Lower leg skin (tissue), 4 donors: ENCODE data around the gene PRIMPOL. TPM values are rescaled to one million over a fixed set of nuclear protein-coding genes. Genes with fewer than 3 reads are reported as not detected.
"Not testable (repeated sequence)": the region's sequence is repeated elsewhere in the genome, so short reads cannot be mapped to it uniquely, and the experiment has no call there.

Experiments used
- DNase-seq, 2 donors: peaks; one replicate each; pipeline ENCODE4 v3.0.0-alpha.2; 2019; ENCODE audit warnings: low spot score in 2 of 2
- H3K4me3 ChIP-seq: fragments of 200-600 bp; sonication (generic); 2 replicates; pipeline ENCODE4 v1.5.1; 2017; ENCODE audit warnings: mild to moderate bottlenecking, low read depth; ENCODE audit not compliant: poor library complexity, severe bottlenecking
- CTCF ChIP-seq, 3 donors: fragments of 450-650 bp; IDR thresholded peaks; one replicate each; pipeline ENCODE4 v1.5.1; 2016; ENCODE audit warnings: antibody characterized with exemption in 3 of 3, mild to moderate bottlenecking in 3 of 3, moderate library complexity in 2 of 3
- POLR2A ChIP-seq, 2 donors: fragments of 450-650 bp; IDR thresholded peaks; one replicate each; pipeline ENCODE4 v1.6.1; 2016 to 2017; ENCODE audit warnings: antibody characterized with exemption in 2 of 2, mild to moderate bottlenecking in 1 of 2, moderate library complexity in 1 of 2
- WGBS, 2 donors: methylation state at CpG; one replicate each; pipeline ENCODE4 v1.1.5; 2018; 5-methylcytosine and 5-hydroxymethylcytosine counted together
- intact Hi-C: fragments of 100-400 bp; cut with DNase I; formaldehyde crosslinking; loops from one replicate; pipeline ENCODE4 v1.15.0; 2023; ENCODE audit warnings: low total_unique reads
- total RNA-seq, 4 donors: library from RNA; depleted of rRNA; stranded (reverse); fragments of >200 nt; gene quantifications; one replicate each; pipeline ENCODE4 v1.1.0, GENCODE V29; 2016

The PRIMPOL gene
- total RNA-seq, 4 donors from 2014 or later, result 12.1 to 23.2 (median 13.4) TPM

DNA sequence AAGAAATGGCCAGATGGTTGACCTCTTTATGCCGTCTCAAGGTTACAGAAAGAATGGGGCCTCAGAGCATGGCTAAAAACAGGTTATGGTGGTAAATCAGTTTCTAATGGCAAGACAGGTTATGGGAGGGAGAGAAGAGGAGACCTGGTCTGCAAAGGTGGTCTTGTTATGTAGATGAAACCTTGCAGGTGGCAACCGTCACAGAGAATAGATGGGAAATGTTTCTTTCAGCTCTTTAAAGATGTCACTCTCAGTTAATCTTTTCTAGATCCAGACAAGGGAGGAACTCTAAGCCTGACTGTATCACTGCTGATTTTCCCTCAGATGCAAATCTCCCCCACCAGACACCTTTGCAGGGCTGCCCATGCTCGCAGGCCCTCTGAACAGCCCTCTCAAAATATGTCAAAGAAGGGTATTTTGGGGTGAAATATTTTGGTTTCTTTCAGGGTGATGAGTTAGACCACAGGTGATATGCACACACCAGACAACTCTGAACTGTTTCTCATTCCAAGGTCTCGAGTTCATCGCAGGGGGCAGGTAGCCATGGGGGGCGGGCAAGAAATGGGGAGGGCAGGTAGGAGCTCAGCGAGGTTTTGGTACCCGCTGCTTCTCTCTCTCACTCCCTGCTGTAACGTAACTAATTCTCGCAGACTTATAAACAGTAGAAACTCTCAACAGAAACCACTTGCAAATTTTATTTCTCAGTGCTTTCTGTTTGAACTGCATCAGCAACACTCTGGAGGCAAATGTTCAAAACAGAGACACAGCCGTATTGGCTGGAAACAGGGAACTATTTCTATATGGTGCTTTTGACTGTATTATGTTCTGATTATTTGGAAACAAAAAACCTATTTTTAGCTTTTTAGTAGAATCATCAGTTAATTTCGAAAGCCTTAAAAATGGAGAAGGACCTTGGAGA lies 32.6 kb upstream of the PRIMPOL start:
- WGBS, 2 donors, result 82 to 83% methylated on average over 12 of the region's 12 CpGs

GRCh38 chr4:184617600-184618196 lies 31.8 kb upstream of the PRIMPOL start:
- TF ChIP-seq CTCF (IDR thresholded peaks at IDR 0.05), result no peak
- no peak for TF ChIP-seq POLR2A (IDR thresholded peaks at IDR 0.05)
- WGBS, 2 donors, result 53 to 63% methylated on average over 9 of the region's 9 CpGs
- H3K4me3 ChIP-seq, result no peak overlapping the region
- intact Hi-C loops, result no loop called here
- DNase-seq, result no peak

More for the DNA sequence above, 32.6 kb upstream of the PRIMPOL start:
- DNase-seq, result no peak
- H3K4me3 ChIP-seq, result no peak overlapping the region
- no peak for TF ChIP-seq CTCF (IDR thresholded peaks at IDR 0.05)
- no peak for TF ChIP-seq POLR2A (IDR thresholded peaks at IDR 0.05)
- intact Hi-C loops, result no loop called here

DNA sequence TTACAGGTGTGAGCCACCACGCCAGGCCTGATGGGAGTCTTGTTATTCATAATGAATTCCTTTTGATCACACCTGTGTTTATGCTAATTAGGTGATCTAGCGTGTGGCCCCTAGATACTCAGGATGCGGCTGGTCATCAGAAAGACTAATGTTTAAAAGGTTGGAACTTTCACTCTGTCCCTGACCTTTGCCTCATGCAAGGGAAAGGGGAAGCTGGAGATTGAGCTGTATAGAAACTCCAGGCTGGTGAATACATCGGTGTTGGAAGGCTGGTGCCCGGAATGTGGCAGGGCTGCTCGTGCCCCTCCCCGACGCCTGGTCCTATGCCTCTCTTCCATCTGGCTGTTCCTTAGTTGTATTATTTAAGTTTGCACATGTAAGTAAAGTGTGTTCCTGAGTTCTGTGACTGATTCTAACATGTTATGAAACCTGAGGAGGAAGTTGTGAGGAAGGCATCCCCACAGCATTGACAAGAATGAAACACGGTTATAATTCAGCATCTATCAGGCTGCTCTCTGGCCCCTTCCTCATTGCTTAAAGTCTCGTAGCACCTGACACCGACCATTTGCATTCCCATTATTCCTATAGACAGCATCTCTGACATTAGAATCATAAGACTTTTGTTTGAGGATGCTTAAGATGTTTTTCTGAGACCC lies 29.2 kb upstream of the PRIMPOL start:
- intact Hi-C loops, result no loop called here
- WGBS, 2 donors, result 86 to 90% methylated on average over 11 of the region's 11 CpGs
- DNase-seq, result no peak
- TF ChIP-seq CTCF (IDR thresholded peaks at IDR 0.05), result no peak
- TF ChIP-seq POLR2A (IDR thresholded peaks at IDR 0.05), result no peak
- no peak overlapping the region for H3K4me3 ChIP-seq

DNA sequence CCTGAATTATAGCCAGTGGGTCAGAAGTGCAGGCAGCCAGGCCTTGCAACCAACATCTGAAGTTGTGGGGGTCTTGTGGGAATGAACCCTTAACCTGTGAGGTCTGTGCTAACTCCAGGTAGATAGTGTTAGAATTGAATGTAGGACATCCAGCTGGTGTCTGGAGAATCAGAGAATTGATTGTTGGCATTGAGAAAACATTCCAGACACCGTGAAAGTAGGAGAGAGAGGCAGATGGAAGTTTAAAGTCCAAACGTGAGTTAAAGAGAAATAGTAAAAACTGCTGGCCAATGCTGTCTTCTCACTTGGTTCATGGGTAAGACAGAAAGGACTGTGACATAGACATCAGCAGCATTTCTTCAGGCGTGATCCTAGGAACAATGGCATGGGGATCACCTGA lies 28.0 kb upstream of the PRIMPOL start:
- no peak for DNase-seq
- WGBS, 2 donors, result 78 to 80% methylated on average over 3 of the region's 3 CpGs
- intact Hi-C loops, result no loop called here

GRCh38 chr4:184624504-184624903 lies 25.0 kb upstream of the PRIMPOL start:
- WGBS, 2 donors, result 98 to 99% methylated on average over 3 of the region's 3 CpGs
- intact Hi-C loops, H3K4me3 ChIP-seq, DNase-seq: not testable (repeated sequence)

More for the DNA sequence above, 28.0 kb upstream of the PRIMPOL start:
- no peak overlapping the region for H3K4me3 ChIP-seq
- no peak for TF ChIP-seq POLR2A (IDR thresholded peaks at IDR 0.05)
- TF ChIP-seq CTCF (IDR thresholded peaks at IDR 0.05), result no peak

GRCh38 chr4:184624972-184625554 lies 24.5 kb upstream of the PRIMPOL start:
- H3K4me3 ChIP-seq, result no peak overlapping the region
- TF ChIP-seq CTCF (IDR thresholded peaks at IDR 0.05), result no peak
- no peak for TF ChIP-seq POLR2A (IDR thresholded peaks at IDR 0.05)
- no peak for DNase-seq
- 94 to 96% methylated on average over 7 of the region's 7 CpGs for WGBS, 2 donors
- intact Hi-C loops, result no loop called here

- WGBS, 2 donors, result 87 to 88% methylated on average over 11 of the region's 11 CpGs
- DNase-seq, H3K4me3 ChIP-seq, intact Hi-C loops: not testable (repeated sequence)
These were observed 23.5 kb upstream of the PRIMPOL start for GRCh38 chr4:184625783-184626596.
